Esophagus squamous epithelium (tissue), 5 donors: ENCODE data around the gene RNF212. TPM values are rescaled to one million over a fixed set of nuclear protein-coding genes. Genes with fewer than 3 reads are reported as not detected.
"Not testable (repeated sequence)": the region's sequence is repeated elsewhere in the genome, so short reads cannot be mapped to it uniquely, and the experiment has no call there.

Source experiments
- DNase-seq: peaks from one replicate; lab custom pipeline; 2025; lab: John Stamatoyannopoulos, UW
- H3K27ac ChIP-seq, 4 donors: fragments of 200-600 bp; sonication (generic); one replicate each; pipeline ENCODE4 v1.5.1; 2016 to 2019; ENCODE audit warnings: mild to moderate bottlenecking in 1 of 4
- H3K27me3 ChIP-seq, 4 donors: fragments of 200-600 bp; sonication (generic); 1 replicate in 3 of 4; 2 replicates in 1 of 4; pipeline versions ENCODE4 v1.5.1 to v1.6.0; 2017 to 2021; ENCODE audit warnings: antibody characterized with exemption in 1 of 4
- H3K36me3 ChIP-seq, 3 donors: fragments of 200-600 bp; sonication (generic); one replicate each; pipeline ENCODE4 v1.5.1; 2016 to 2019
- H3K4me1 ChIP-seq, 3 donors: fragments of 200-600 bp; sonication (generic); one replicate each; pipeline ENCODE4 v1.5.1; 2017 to 2019
- H3K4me3 ChIP-seq, 4 donors: fragments of 200-600 bp; sonication (generic); 1 replicate in 3 of 4; 2 replicates in 1 of 4; pipeline ENCODE4 v1.5.1; 2016 to 2019; ENCODE audit warnings: mild to moderate bottlenecking in 2 of 4, moderate library complexity in 1 of 4
- H3K9me3 ChIP-seq, 3 donors: fragments of 200-600 bp; sonication (generic); one replicate each; pipeline ENCODE4 v1.5.1; 2016 to 2019
- CTCF ChIP-seq, 6 experiments: fragments of 450-650 bp in 4 of 6; fragments of 200-600 bp in 2 of 6; sonication (generic) in 2 of 6; IDR thresholded peaks; one replicate each; pipeline ENCODE4 v1.5.1; 2016 to 2019; ENCODE audit warnings: antibody characterized with exemption in 6 of 6, mild to moderate bottlenecking in 4 of 6, moderate library complexity in 4 of 6
- POLR2A ChIP-seq, 4 donors: fragments of 450-650 bp; IDR thresholded peaks; one replicate each; pipeline ENCODE4 v1.6.1; 2017; ENCODE audit warnings: antibody characterized with exemption in 4 of 4, mild to moderate bottlenecking in 4 of 4, moderate library complexity in 3 of 4
- WGBS, 2 donors: methylation state at CpG; one replicate each; pipeline ENCODE4 v1.1.5; 2018; 5-methylcytosine and 5-hydroxymethylcytosine counted together
- intact Hi-C: fragments of 100-400 bp; cut with DNase I; formaldehyde crosslinking; loops from one replicate; pipeline ENCODE4 v1.15.0; 2022
- total RNA-seq, 4 donors: library from RNA; depleted of rRNA; stranded (reverse); fragments of >200 nt; gene quantifications; one replicate each; pipeline ENCODE4 v1.1.0, GENCODE V29; 2016
- donor health status: DM: yes; HTN: yes; CAD: no.

The RNF212 gene
- total RNA-seq, 4 donors from 2014 or later = 0.53 to 6.3 (median 1.9) TPM

GRCh38 chr4:1058198-1058996 is 55.0 kb downstream of the RNF212 start:
- H3K27me3 ChIP-seq = peaks cover 0 to 93% (median 1%) of the 10 kb centered on the region in 4 donors
- intact Hi-C loops = no loop called here
- no peak overlapping the region for H3K27ac ChIP-seq
- 54 to 56% methylated on average over 18 to 21 of the region's 35 CpGs for WGBS, 2 donors
- no peaks in the 10 kb centered on the region for H3K9me3 ChIP-seq
- H3K4me1 ChIP-seq = peaks cover 0 to 28% (median 3%) of the 10 kb centered on the region in 3 donors
- DNase-seq = no peak
- TF ChIP-seq POLR2A (IDR thresholded peaks at IDR 0.05) = no peak
- no peak for TF ChIP-seq CTCF (IDR thresholded peaks at IDR 0.05)
- H3K4me3 ChIP-seq = no peak overlapping the region
- H3K36me3 ChIP-seq = no peaks in the 10 kb centered on the region

GRCh38 chr4:1057403-1057745 is 56.0 kb downstream of the RNF212 start:
- H3K9me3 ChIP-seq = no peaks in the 10 kb centered on the region
- no peak overlapping the region for H3K27ac ChIP-seq
- WGBS, 2 donors = 69 to 72% methylated on average over 7 of the region's 7 CpGs
- intact Hi-C loops = no loop called here
- H3K4me3 ChIP-seq = no peak overlapping the region
- no peaks in the 10 kb centered on the region for H3K36me3 ChIP-seq
- no peak for TF ChIP-seq CTCF (IDR thresholded peaks at IDR 0.05)
- TF ChIP-seq POLR2A (IDR thresholded peaks at IDR 0.05) = no peak
- peaks cover 4 to 39% (median 12%) of the 10 kb centered on the region in 3 donors for H3K4me1 ChIP-seq
- H3K27me3 ChIP-seq = peaks cover 0 to 96% (median 0%) of the 10 kb centered on the region in 4 donors
- no peak for DNase-seq

GRCh38 chr4:1056671-1057402 is 56.5 kb downstream of the RNF212 start:
- H3K27me3 ChIP-seq = peaks cover 0 to 96% (median 0%) of the 10 kb centered on the region in 4 donors
- DNase-seq = no peak

GRCh38 chr4:1055721-1056590 is 57.4 kb downstream of the RNF212 start:
- 59 to 60% methylated on average over 18 to 24 of the region's 34 CpGs for WGBS, 2 donors
- peak overlapping the region in 1 of 4 donors; percentile 16 for H3K4me3 ChIP-seq
- DNase-seq = no peak
- peak in 2 of 4 donors; percentile 27 to 37 for TF ChIP-seq POLR2A (IDR thresholded peaks at IDR 0.05)
- no peak for TF ChIP-seq CTCF (IDR thresholded peaks at IDR 0.05)
- intact Hi-C loops = no loop called here
- H3K27ac ChIP-seq = peak overlapping the region in 1 of 4 donors; percentile 32
- H3K9me3 ChIP-seq = no peaks in the 10 kb centered on the region
- peaks cover 0 to 96% (median 0%) of the 10 kb centered on the region in 4 donors for H3K27me3 ChIP-seq
- no peaks in the 10 kb centered on the region for H3K36me3 ChIP-seq
- peaks cover 4 to 41% (median 12%) of the 10 kb centered on the region in 3 donors for H3K4me1 ChIP-seq

More at GRCh38 chr4:1056671-1057402, 56.5 kb downstream of the RNF212 start:
- H3K4me1 ChIP-seq = peaks cover 4 to 41% (median 12%) of the 10 kb centered on the region in 3 donors
- TF ChIP-seq CTCF (IDR thresholded peaks at IDR 0.05) (no peak), POLR2A (IDR thresholded peaks at IDR 0.05) (no peak)
- no peak overlapping the region for H3K4me3 ChIP-seq
- H3K36me3 ChIP-seq = no peaks in the 10 kb centered on the region
- no peak overlapping the region for H3K27ac ChIP-seq
- H3K9me3 ChIP-seq = no peaks in the 10 kb centered on the region
- intact Hi-C loops = no loop called here
- 59 to 81% methylated on average over 8 to 22 of the region's 28 CpGs for WGBS, 2 donors

GRCh38 chr4:1055243-1055701 is 58.1 kb downstream of the RNF212 start:
- H3K27ac ChIP-seq, intact Hi-C loops, H3K36me3 ChIP-seq, DNase-seq, H3K9me3 ChIP-seq: not testable (repeated sequence)
- Histone ChIP-seq H3K27me3 (peaks cover 0 to 96% (median 0%) of the 10 kb centered on the region in 4 donors), H3K4me1 (peaks cover 4 to 41% (median 12%) of the 10 kb centered on the region in 3 donors), H3K4me3 (peak overlapping the region in 1 of 4 donors; percentile 16)
- WGBS, 2 donors = 44 to 46% methylated on average over 4 to 5 of the region's 13 CpGs

GRCh38 chr4:1054696-1055242 is 58.6 kb downstream of the RNF212 start:
- H3K27me3 ChIP-seq = peaks cover 0 to 98% (median 0%) of the 10 kb centered on the region in 4 donors
- H3K4me3 ChIP-seq, H3K27ac ChIP-seq, H3K36me3 ChIP-seq, DNase-seq, H3K9me3 ChIP-seq, intact Hi-C loops: not testable (repeated sequence)
- no CpG with 5 or more reads among the region's 11 CpGs for WGBS, 2 donors
- peaks cover 4 to 41% (median 12%) of the 10 kb centered on the region in 3 donors for H3K4me1 ChIP-seq

GRCh38 chr4:1053891-1054290 is 59.5 kb downstream of the RNF212 start:
- WGBS, 2 donors = 62% methylated on average over 6 of the region's 7 CpGs; no CpG with 5 or more reads in 1 of the 2 donors
- Histone ChIP-seq H3K27me3 (peaks cover 0 to 98% (median 0%) of the 10 kb centered on the region in 4 donors), H3K4me1 (peaks cover 4 to 36% (median 12%) of the 10 kb centered on the region in 3 donors), H3K4me3 (peak overlapping the region in 1 of 4 donors; percentile 37)
- H3K9me3 ChIP-seq, DNase-seq, H3K27ac ChIP-seq, H3K36me3 ChIP-seq, intact Hi-C loops: not testable (repeated sequence)
